Measurements from ENCODE around the gene FAM83G.

GRCh38 chr17:18991531-18992315 is 12.8 kb downstream of the FAM83G start:
- TF ChIP-seq EZH2 (IDR thresholded peaks at IDR 0.05) (no peak), POLR2AphosphoS5 (IDR thresholded peaks at IDR 0.05; ENCODE audit: borderline replicate concordance, low read depth, low read length) (no peak)
